Tibial artery (tissue), 4 donors: ENCODE results near the gene FASN.

Experiments used
- DNase-seq, 2 donors: peaks; one replicate each; pipeline ENCODE4 v3.0.0-alpha.2; 2019
- H3K27ac ChIP-seq, 2 donors: fragments of 200-600 bp; sonication (generic) in 1 of 2; 1 replicate in 1 of 2; 2 replicates in 1 of 2; pipeline ENCODE4 v1.5.1; 2018 to 2019; ENCODE audit warnings: mild to moderate bottlenecking in 1 of 2
- H3K27me3 ChIP-seq, 2 donors: fragments of 200-600 bp; sonication (generic) in 1 of 2; one replicate each; pipeline versions ENCODE4 v1.5.1 to v1.6.0; 2016 to 2019
- H3K36me3 ChIP-seq, 3 donors: fragments of 200-600 bp; sonication (generic) in 2 of 3; one replicate each; pipeline ENCODE4 v1.5.1; 2016 to 2019; ENCODE audit warnings: mild to moderate bottlenecking in 2 of 3
- H3K4me1 ChIP-seq, 4 donors: fragments of 200-600 bp; sonication (generic) in 2 of 4; 1 replicate in 3 of 4; 2 replicates in 1 of 4; pipeline ENCODE4 v1.5.1; 2016 to 2019
- H3K4me3 ChIP-seq, 2 donors: fragments of 200-600 bp; sonication (generic) in 1 of 2; 1 replicate in 1 of 2; 2 replicates in 1 of 2; pipeline ENCODE4 v1.5.1; 2018 to 2019; ENCODE audit warnings: mild to moderate bottlenecking in 2 of 2
- H3K9me3 ChIP-seq, 3 donors: fragments of 200-600 bp; sonication (generic) in 1 of 3; one replicate each; pipeline ENCODE4 v1.5.1; 2016 to 2019
- CTCF ChIP-seq, 2 experiments: fragments of 200-600 bp in 1 of 2; fragments of 450-650 bp in 1 of 2; IDR thresholded peaks; one replicate each; pipeline ENCODE4 v1.5.1; 2017 to 2019; ENCODE audit warnings: antibody characterized with exemption in 2 of 2, mild to moderate bottlenecking in 1 of 2, moderate library complexity in 1 of 2
- intact Hi-C: fragments of 100-400 bp; cut with DNase I; formaldehyde crosslinking; loops from one replicate; pipeline ENCODE4 v1.15.0; 2023; ENCODE audit warnings: low total_unique reads

Gene FASN

DNA sequence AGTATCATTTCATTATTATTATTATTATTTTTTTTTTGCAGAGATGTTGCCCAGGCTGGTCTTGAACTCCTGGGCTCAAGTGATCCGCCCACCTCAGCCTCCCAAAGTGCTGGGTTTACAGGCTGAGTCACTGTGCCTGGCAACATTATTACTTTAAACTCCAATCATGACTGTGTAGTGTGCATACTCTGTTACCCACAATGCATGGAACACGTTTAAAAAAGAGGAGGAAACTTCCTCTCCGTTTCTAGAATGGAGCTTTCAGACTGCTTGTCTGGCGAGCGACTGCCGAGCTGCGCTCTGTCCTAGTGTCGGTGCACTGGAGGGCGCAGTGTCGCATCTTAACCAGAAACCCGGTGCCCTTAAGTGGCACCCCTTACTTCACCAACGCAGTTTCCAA is 22.1 kb upstream of the FASN start:
- Histone ChIP-seq H3K9me3 (no peaks in the 10 kb centered on the region), H3K4me3 (no peak overlapping the region), H3K4me1 (no peaks in the 10 kb centered on the region), H3K36me3 (peaks cover 0 to 31% (median 0%) of the 10 kb centered on the region in 3 donors), H3K27me3 (no peaks in the 10 kb centered on the region), H3K27ac (no peak overlapping the region)
- TF ChIP-seq CTCF (IDR thresholded peaks at IDR 0.05), result no peak
- DNase-seq, result no peak
- intact Hi-C loops, result no loop called here

DNA sequence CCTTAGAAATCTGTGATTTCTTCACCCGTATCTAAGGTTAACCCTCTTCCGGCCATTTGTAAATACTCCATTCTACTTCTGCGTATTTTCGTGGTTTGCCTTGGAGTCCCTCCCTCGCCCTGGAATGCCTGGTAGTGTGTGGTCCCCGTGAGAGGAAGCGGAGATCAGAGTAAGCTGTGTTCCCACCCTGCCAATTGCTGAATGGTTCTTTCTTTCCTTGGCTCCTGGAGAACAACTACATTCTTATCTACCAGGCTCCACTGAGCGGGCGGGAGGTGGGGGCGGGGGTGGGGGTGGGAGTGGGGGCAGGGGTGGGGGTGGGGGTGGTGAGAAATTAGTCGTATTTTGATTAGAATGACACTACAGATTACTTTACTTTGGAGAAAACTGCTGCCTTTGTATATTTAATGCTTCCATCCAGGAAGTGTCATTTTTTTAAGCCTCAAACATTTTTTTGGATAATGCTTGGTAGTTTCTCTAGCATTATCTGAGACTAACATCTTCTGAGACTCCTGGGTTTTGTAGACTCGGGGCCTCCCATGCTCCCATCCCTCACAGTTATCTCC is 20.9 kb upstream of the FASN start:
- Histone ChIP-seq H3K27ac (no peak overlapping the region), H3K27me3 (no peaks in the 10 kb centered on the region), H3K9me3 (no peaks in the 10 kb centered on the region), H3K4me3 (no peak overlapping the region), H3K36me3 (peaks cover 0 to 31% (median 9%) of the 10 kb centered on the region in 3 donors), H3K4me1 (no peaks in the 10 kb centered on the region)
- intact Hi-C loops, result no loop called here
- no peak for TF ChIP-seq CTCF (IDR thresholded peaks at IDR 0.05)
- DNase-seq, result no peak

DNA sequence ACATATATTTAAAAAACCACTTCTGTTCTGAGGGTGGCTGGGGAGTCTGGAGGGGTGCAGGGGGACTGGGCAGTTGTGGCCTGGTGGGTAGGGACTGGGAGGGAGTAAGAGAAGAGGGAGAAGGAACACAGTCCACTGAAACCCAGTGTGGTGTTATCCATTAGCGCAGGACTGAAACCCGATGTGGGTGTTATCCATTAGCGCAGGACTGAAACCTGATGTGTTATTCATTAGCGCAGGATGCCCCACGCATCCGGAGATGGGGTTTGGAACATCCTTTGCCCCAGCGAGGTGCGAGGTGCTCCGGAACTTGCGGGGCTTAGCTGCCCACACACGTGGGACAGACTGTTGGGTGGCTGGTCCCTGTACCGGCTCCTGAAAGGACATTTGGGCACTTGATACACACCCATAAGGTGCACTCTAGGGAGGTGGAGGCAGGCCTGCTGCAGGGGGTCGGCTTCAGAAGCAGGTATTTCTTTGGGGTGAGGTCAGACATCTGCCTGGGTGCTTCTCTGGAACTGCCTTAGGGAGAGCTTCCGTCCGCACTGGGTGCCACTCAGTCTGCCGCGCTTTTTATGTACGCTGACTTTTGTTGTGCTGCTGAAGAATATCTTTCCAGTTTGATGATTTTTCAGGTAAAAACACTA is 20.3 kb upstream of the FASN start:
- peaks cover 2 to 38% (median 15%) of the 10 kb centered on the region in 3 donors for H3K36me3 ChIP-seq
- no peaks in the 10 kb centered on the region for H3K4me1 ChIP-seq
- H3K4me3 ChIP-seq, result no peak overlapping the region
- H3K9me3 ChIP-seq, result no peaks in the 10 kb centered on the region
- TF ChIP-seq CTCF (IDR thresholded peaks at IDR 0.05), result no peak
- DNase-seq, result no peak
- intact Hi-C loops, result no loop called here
- no peak overlapping the region for H3K27ac ChIP-seq
- no peaks in the 10 kb centered on the region for H3K27me3 ChIP-seq

GRCh38 chr17:82117139-82118090 is 19.4 kb upstream of the FASN start:
- no peaks in the 10 kb centered on the region for H3K9me3 ChIP-seq
- H3K4me1 ChIP-seq, result no peaks in the 10 kb centered on the region
- TF ChIP-seq CTCF (IDR thresholded peaks at IDR 0.05), result no peak
- DNase-seq, result no peak
- H3K27ac ChIP-seq, result no peak overlapping the region
- H3K4me3 ChIP-seq, result no peak overlapping the region
- peaks cover 3 to 45% (median 18%) of the 10 kb centered on the region in 3 donors for H3K36me3 ChIP-seq
- intact Hi-C loops, result no loop called here
- H3K27me3 ChIP-seq, result no peaks in the 10 kb centered on the region

GRCh38 chr17:82116246-82116645 is 18.2 kb upstream of the FASN start:
- peaks cover 3 to 41% (median 18%) of the 10 kb centered on the region in 3 donors for H3K36me3 ChIP-seq

More at GRCh38 chr17:82116246-82116645, 18.2 kb upstream of the FASN start:
- H3K9me3 ChIP-seq, result no peaks in the 10 kb centered on the region
- no peak overlapping the region for H3K27ac ChIP-seq
- no peaks in the 10 kb centered on the region for H3K4me1 ChIP-seq
- no peak overlapping the region for H3K4me3 ChIP-seq
- no peaks in the 10 kb centered on the region for H3K27me3 ChIP-seq
- no peak for TF ChIP-seq CTCF (IDR thresholded peaks at IDR 0.05)
- intact Hi-C loops, result no loop called here
- no peak for DNase-seq
